ENCODE results near the gene IL27RA.

DNA sequence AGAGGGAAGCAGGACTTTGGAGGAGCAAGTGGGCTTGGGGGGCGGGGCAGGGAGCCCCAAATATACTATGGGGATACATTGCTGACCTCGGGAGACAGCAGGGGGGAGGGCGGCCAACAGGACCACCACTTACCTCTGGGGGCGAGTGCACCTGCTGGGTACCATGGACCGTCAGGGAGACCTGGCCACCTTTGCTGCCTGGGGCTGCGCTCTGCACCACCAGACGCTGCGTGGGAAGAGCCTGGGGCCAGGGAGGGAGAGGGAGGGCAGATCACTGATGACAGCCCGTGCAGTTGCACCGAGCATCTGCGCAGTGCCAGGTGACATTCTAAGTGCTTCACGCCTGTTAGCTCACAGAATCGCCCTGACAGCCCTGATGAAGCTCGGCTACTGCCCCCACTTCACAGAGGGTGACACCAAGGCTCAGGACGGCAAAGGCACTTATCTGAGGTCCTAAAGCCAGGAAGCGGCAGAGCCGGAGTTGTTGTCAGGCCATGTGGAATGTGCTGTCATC, 49.5 kb upstream of the IL27RA start:
- TF ChIP-seq POLR2A (IDR thresholded peaks at IDR 0.05; ENCODE audit: borderline replicate concordance, extremely low read depth, insufficient read depth, insufficient read length), result no peak
- no peak for TF ChIP-seq REST (IDR thresholded peaks at IDR 0.05; ENCODE audit: low read depth)
- TF ChIP-seq, protein P1, sequence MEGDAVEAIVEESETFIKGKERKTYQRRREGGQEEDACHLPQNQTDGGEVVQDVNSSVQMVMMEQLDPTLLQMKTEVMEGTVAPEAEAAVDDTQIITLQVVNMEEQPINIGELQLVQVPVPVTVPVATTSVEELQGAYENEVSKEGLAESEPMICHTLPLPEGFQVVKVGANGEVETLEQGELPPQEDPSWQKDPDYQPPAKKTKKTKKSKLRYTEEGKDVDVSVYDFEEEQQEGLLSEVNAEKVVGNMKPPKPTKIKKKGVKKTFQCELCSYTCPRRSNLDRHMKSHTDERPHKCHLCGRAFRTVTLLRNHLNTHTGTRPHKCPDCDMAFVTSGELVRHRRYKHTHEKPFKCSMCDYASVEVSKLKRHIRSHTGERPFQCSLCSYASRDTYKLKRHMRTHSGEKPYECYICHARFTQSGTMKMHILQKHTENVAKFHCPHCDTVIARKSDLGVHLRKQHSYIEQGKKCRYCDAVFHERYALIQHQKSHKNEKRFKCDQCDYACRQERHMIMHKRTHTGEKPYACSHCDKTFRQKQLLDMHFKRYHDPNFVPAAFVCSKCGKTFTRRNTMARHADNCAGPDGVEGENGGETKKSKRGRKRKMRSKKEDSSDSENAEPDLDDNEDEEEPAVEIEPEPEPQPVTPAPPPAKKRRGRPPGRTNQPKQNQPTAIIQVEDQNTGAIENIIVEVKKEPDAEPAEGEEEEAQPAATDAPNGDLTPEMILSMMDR (IDR thresholded peaks at IDR 0.05 in 2 of 3, conservative IDR thresholded peaks at IDR 0.05 in 1 of 3; ENCODE audit: borderline replicate concordance in 1 of 3, insufficient read depth in 1 of 3, low read depth in 2 of 3, low read length in 2 of 3), result no peak
- no peak for TF ChIP-seq POLR2AphosphoS5 (IDR thresholded peaks at IDR 0.05; ENCODE audit: low read depth, low read length)
- no peak for TF ChIP-seq CEBPB (IDR thresholded peaks at IDR 0.05; ENCODE audit: low read depth)
- TF ChIP-seq JUND (IDR thresholded peaks at IDR 0.05), result no peak
- TF ChIP-seq, protein P2, sequence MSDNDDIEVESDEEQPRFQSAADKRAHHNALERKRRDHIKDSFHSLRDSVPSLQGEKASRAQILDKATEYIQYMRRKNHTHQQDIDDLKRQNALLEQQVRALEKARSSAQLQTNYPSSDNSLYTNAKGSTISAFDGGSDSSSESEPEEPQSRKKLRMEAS (IDR thresholded peaks at IDR 0.05), result no peak
- no peak for TF ChIP-seq EZH2 (IDR thresholded peaks at IDR 0.05)
- no peak for TF ChIP-seq RAD21 (IDR thresholded peaks at IDR 0.05; ENCODE audit: low read depth)
- TF ChIP-seq EZH2phosphoT487 (IDR thresholded peaks at IDR 0.05; ENCODE audit: borderline replicate concordance), result no peak
- no peak for TF ChIP-seq ZBTB33 (IDR thresholded peaks at IDR 0.05; ENCODE audit: extremely low read depth, insufficient replicate concordance, low read length)
- TF ChIP-seq TCF7L2 (IDR thresholded peaks at IDR 0.05; ENCODE audit: borderline replicate concordance, extremely low read depth, insufficient read depth, insufficient read length), result no peak
- no peak for TF ChIP-seq ZNF274 (IDR thresholded peaks at IDR 0.05; ENCODE audit: low read depth, low read length)

Measured in HCT116 (cell line).